CD8-positive, alpha-beta memory T cell (primary cell): ENCODE measurements around the gene ANO6. TPM values are rescaled to one million over a fixed set of nuclear protein-coding genes. Genes with fewer than 3 reads are reported as not detected.
"Not testable (repeated sequence)": the region's sequence is repeated elsewhere in the genome, so short reads cannot be mapped to it uniquely, and the experiment has no call there.

Experiments used
- CTCF ChIA-PET: fragments of 350-600 bp; sonication (Branson Sonifier 250); formaldehyde crosslinking; loops from one replicate; lab custom pipeline; 2021; ENCODE audit warnings: antibody characterized with exemption; lab: Charles Lee
- POLR2A ChIA-PET: fragments of 350-600 bp; sonication (Branson Sonifier 250); formaldehyde crosslinking; loops from one replicate; lab custom pipeline; 2021; ENCODE audit warnings: antibody characterized with exemption; lab: Charles Lee
- DNase-seq, 5 donors: peaks; one replicate each; pipeline versions ENCODE4 v3.0.0 to v3.0.0-alpha.2; 2020 to 2022; ENCODE audit warnings: mixed read lengths in 1 of 5
- H3K27ac ChIP-seq: one replicate; pipeline ENCODE4 v1.7.0; 2013; ENCODE audit warnings: low read depth, mild to moderate bottlenecking, low read length, moderate library complexity
- H3K27me3 ChIP-seq: 2 replicates; pipeline ENCODE4 v1.7.0; 2013; ENCODE audit warnings: low read length, mild to moderate bottlenecking; ENCODE audit not compliant: insufficient read depth, poor library complexity, severe bottlenecking
- H3K36me3 ChIP-seq: 2 replicates; pipeline ENCODE4 v1.7.0; 2013; ENCODE audit warnings: mild to moderate bottlenecking, low read length, moderate library complexity; ENCODE audit not compliant: insufficient read depth
- H3K4me1 ChIP-seq: 2 replicates; pipeline ENCODE4 v1.7.0; 2013; ENCODE audit warnings: mild to moderate bottlenecking, low read length, moderate library complexity; ENCODE audit not compliant: insufficient read depth
- H3K4me3 ChIP-seq: 2 replicates; pipeline ENCODE4 v1.7.0; 2013; ENCODE audit warnings: mild to moderate bottlenecking, low read length
- H3K9me3 ChIP-seq: 2 replicates; pipeline ENCODE4 v1.7.0; 2013; ENCODE audit warnings: mild to moderate bottlenecking, low read length
- H3K27ac Mint-ChIP-seq, 8 donors: one replicate each; pipeline ENCODE4 v1.8.0; 2020 to 2021; ENCODE audit warnings: mixed read lengths in 8 of 8, mild to moderate bottlenecking in 6 of 8, inconsistent platforms in 3 of 8, moderate library complexity in 3 of 8
- H3K27me3 Mint-ChIP-seq, 2 donors: one replicate each; pipeline ENCODE4 v1.8.0; 2020 to 2021; ENCODE audit warnings: mixed read lengths in 2 of 2, mild to moderate bottlenecking in 1 of 2, moderate library complexity in 1 of 2
- H3K36me3 Mint-ChIP-seq, 3 donors: one replicate each; pipeline ENCODE4 v1.8.0; 2020 to 2021; ENCODE audit warnings: mixed read lengths in 3 of 3, inconsistent platforms in 1 of 3, mild to moderate bottlenecking in 1 of 3
- H3K4me1 Mint-ChIP-seq, 3 donors: one replicate each; pipeline ENCODE4 v1.8.0; 2020 to 2021; ENCODE audit warnings: mixed read lengths in 3 of 3, inconsistent platforms in 1 of 3, mild to moderate bottlenecking in 1 of 3
- H3K4me3 Mint-ChIP-seq, 7 donors: one replicate each; pipeline ENCODE4 v1.8.0; 2020 to 2021; ENCODE audit warnings: mixed read lengths in 7 of 7, mild to moderate bottlenecking in 6 of 7, moderate library complexity in 4 of 7, inconsistent platforms in 2 of 7
- H3K9me3 Mint-ChIP-seq, 5 donors: one replicate each; pipeline ENCODE4 v1.8.0; 2020 to 2022; ENCODE audit warnings: mixed read lengths in 5 of 5, mild to moderate bottlenecking in 3 of 5, moderate library complexity in 2 of 5, inconsistent platforms in 1 of 5
- polyA plus RNA-seq: library from polyadenylated mRNA; unstranded; fragments of 300-500 nt; fragmentation: Illumina TruSeq; gene quantifications from one replicate; pipeline ENCODE4 v1.2.3, GENCODE V29; 2021
- total RNA-seq, 2 experiments: library from RNA; stranded (reverse); gene quantifications; one replicate each; pipeline ENCODE4 v1.2.3, GENCODE V29; 2021

Gene ANO6
- total and polyA plus RNA-seq, 3 experiments from 2014 or later: 19.7 to 26.1 (median 20.0) TPM

GRCh38 chr12:45315462-45315861 is 99.6 kb downstream of the ANO6 start:
- POLR2A ChIA-PET: interaction anchor here (0.6 kb wide), 1 partner anchor 43 kb away, joined by 3 read pairs; no protein-coding TSS in a partner anchor
- Histone ChIP-seq H3K36me3 (no peaks in the 10 kb centered on the region), H3K9me3 (no peaks in the 10 kb centered on the region), H3K27me3 (no peaks in the 10 kb centered on the region), H3K4me1 (no peaks in the 10 kb centered on the region), H3K4me3 (no peak overlapping the region), H3K27ac (no peak overlapping the region)
- no peak for DNase-seq
- Mint-ChIP-seq H3K27ac (peak overlapping the region in 2 of 8 donors; percentile 41 to 52), H3K36me3 (peaks cover 19 to 25% (median 21%) of the 10 kb centered on the region in 3 donors), H3K27me3 (no peaks in the 10 kb centered on the region), H3K4me3 (no peak overlapping the region), H3K9me3 (peaks cover 0 to 2% (median 0%) of the 10 kb centered on the region in 5 donors), H3K4me1 (peaks cover 4 to 12% (median 8%) of the 10 kb centered on the region in 3 donors)
- CTCF ChIA-PET: no interaction called here

GRCh38 chr12:45317261-45317660 is 101.4 kb downstream of the ANO6 start:
- H3K36me3 ChIP-seq, H3K4me1 ChIP-seq, CTCF ChIA-PET, H3K4me3 Mint-ChIP-seq, H3K4me3 ChIP-seq, DNase-seq, H3K27ac Mint-ChIP-seq, H3K9me3 ChIP-seq, H3K27me3 Mint-ChIP-seq, H3K27me3 ChIP-seq, H3K9me3 Mint-ChIP-seq, POLR2A ChIA-PET, H3K27ac ChIP-seq: not testable (repeated sequence)
- Mint-ChIP-seq H3K4me1 (peaks cover 4 to 12% (median 8%) of the 10 kb centered on the region in 3 donors), H3K36me3 (peaks cover 22 to 29% (median 22%) of the 10 kb centered on the region in 3 donors)

- no peak overlapping the region for H3K4me3 Mint-ChIP-seq
- Histone ChIP-seq H3K36me3 (no peaks in the 10 kb centered on the region), H3K4me1 (no peaks in the 10 kb centered on the region), H3K9me3 (no peaks in the 10 kb centered on the region), H3K27me3 (no peaks in the 10 kb centered on the region), H3K27ac (no peak overlapping the region), H3K4me3 (no peak overlapping the region)
- H3K36me3 Mint-ChIP-seq: peaks cover 4 to 9% (median 4%) of the 10 kb centered on the region in 3 donors
- H3K27ac Mint-ChIP-seq: no peak overlapping the region
- ChIA-PET CTCF (no interaction called here), POLR2A (no interaction called here)
- peaks cover 0 to 2% (median 0%) of the 10 kb centered on the region in 5 donors for H3K9me3 Mint-ChIP-seq
- no peak for DNase-seq
- peaks cover 6 to 12% (median 11%) of the 10 kb centered on the region in 3 donors for H3K4me1 Mint-ChIP-seq
- H3K27me3 Mint-ChIP-seq: no peaks in the 10 kb centered on the region
Measured at GRCh38 chr12:45322810-45323209, 106.9 kb downstream of the ANO6 start.

GRCh38 chr12:45324391-45324790 is 108.5 kb downstream of the ANO6 start:
- H3K4me3 Mint-ChIP-seq: no peak overlapping the region
- no peaks in the 10 kb centered on the region for H3K9me3 ChIP-seq
- POLR2A ChIA-PET: no interaction called here

GRCh38 chr12:45326358-45326975 is 110.6 kb downstream of the ANO6 start:
- no peak overlapping the region for H3K4me3 ChIP-seq
- no peaks in the 10 kb centered on the region for H3K9me3 Mint-ChIP-seq
- CTCF ChIA-PET: no interaction called here
- DNase-seq: no peak
- no peaks in the 10 kb centered on the region for H3K4me1 ChIP-seq
- H3K27ac ChIP-seq: no peak overlapping the region
- H3K27ac Mint-ChIP-seq: peak overlapping the region in 1 of 8 donors; percentile 47
- H3K36me3 Mint-ChIP-seq: peaks cover 4 to 6% (median 5%) of the 10 kb centered on the region in 3 donors
- H3K36me3 ChIP-seq: no peaks in the 10 kb centered on the region
- no peak overlapping the region for H3K4me3 Mint-ChIP-seq
- no peaks in the 10 kb centered on the region for H3K9me3 ChIP-seq
- no peaks in the 10 kb centered on the region for H3K27me3 Mint-ChIP-seq
- POLR2A ChIA-PET: no interaction called here
- peaks cover 11 to 17% (median 16%) of the 10 kb centered on the region in 3 donors for H3K4me1 Mint-ChIP-seq
- no peaks in the 10 kb centered on the region for H3K27me3 ChIP-seq

More at GRCh38 chr12:45324391-45324790, 108.5 kb downstream of the ANO6 start:
- Histone ChIP-seq H3K4me3 (no peak overlapping the region), H3K27me3 (no peaks in the 10 kb centered on the region), H3K36me3 (no peaks in the 10 kb centered on the region), H3K4me1 (no peaks in the 10 kb centered on the region), H3K27ac (no peak overlapping the region)
- CTCF ChIA-PET: interaction anchor here (0.8 to 1.1 kb wide), 2 partner anchors 11 to 154 kb away, joined by 3 read pairs; no protein-coding TSS in a partner anchor
- no peak for DNase-seq
- H3K9me3 Mint-ChIP-seq: no peaks in the 10 kb centered on the region
- H3K27me3 Mint-ChIP-seq: no peaks in the 10 kb centered on the region
- H3K36me3 Mint-ChIP-seq: peaks cover 3 to 4% (median 4%) of the 10 kb centered on the region in 3 donors
- H3K27ac Mint-ChIP-seq: no peak overlapping the region
- peaks cover 11 to 17% (median 16%) of the 10 kb centered on the region in 3 donors for H3K4me1 Mint-ChIP-seq

GRCh38 chr12:45327823-45328383 is 112.0 kb downstream of the ANO6 start:
- Histone ChIP-seq H3K36me3 (no peaks in the 10 kb centered on the region), H3K27ac (no peak overlapping the region), H3K27me3 (no peaks in the 10 kb centered on the region), H3K9me3 (no peaks in the 10 kb centered on the region), H3K4me1 (no peaks in the 10 kb centered on the region), H3K4me3 (no peak overlapping the region)
- ChIA-PET POLR2A (no interaction called here), CTCF (interaction anchor here (1.0 kb wide), 1 partner anchor 13 kb away, joined by 3 read pairs; no protein-coding TSS in a partner anchor)
- DNase-seq: no peak
- H3K27me3 Mint-ChIP-seq: no peaks in the 10 kb centered on the region
- H3K9me3 Mint-ChIP-seq: no peaks in the 10 kb centered on the region
- peak overlapping the region in 1 of 8 donors; percentile 84 for H3K27ac Mint-ChIP-seq
- peaks cover 11 to 17% (median 16%) of the 10 kb centered on the region in 3 donors for H3K4me1 Mint-ChIP-seq
- H3K4me3 Mint-ChIP-seq: no peak overlapping the region
- H3K36me3 Mint-ChIP-seq: peaks cover 9 to 19% (median 12%) of the 10 kb centered on the region in 3 donors

GRCh38 chr12:45329238-45329637 is 113.3 kb downstream of the ANO6 start:
- no peak overlapping the region for H3K4me3 Mint-ChIP-seq
- CTCF ChIA-PET: no interaction called here

GRCh38 chr12:45329702-45330101 is 113.8 kb downstream of the ANO6 start:
- H3K4me3 ChIP-seq: no peak overlapping the region
- no peak overlapping the region for H3K27ac Mint-ChIP-seq
- H3K36me3 ChIP-seq: no peaks in the 10 kb centered on the region
- H3K9me3 Mint-ChIP-seq: no peaks in the 10 kb centered on the region
- no peaks in the 10 kb centered on the region for H3K9me3 ChIP-seq
- POLR2A ChIA-PET: no interaction called here
- no peaks in the 10 kb centered on the region for H3K4me1 ChIP-seq
- H3K4me3 Mint-ChIP-seq: no peak overlapping the region
- peaks cover 9 to 24% (median 18%) of the 10 kb centered on the region in 3 donors for H3K36me3 Mint-ChIP-seq
- no peaks in the 10 kb centered on the region for H3K27me3 ChIP-seq
- no peak for DNase-seq
- CTCF ChIA-PET: no interaction called here
- H3K4me1 Mint-ChIP-seq: peaks cover 10 to 22% (median 16%) of the 10 kb centered on the region in 3 donors
- no peak overlapping the region for H3K27ac ChIP-seq
- no peaks in the 10 kb centered on the region for H3K27me3 Mint-ChIP-seq

More at GRCh38 chr12:45329238-45329637, 113.3 kb downstream of the ANO6 start:
- no peaks in the 10 kb centered on the region for H3K27me3 Mint-ChIP-seq
- no peak for DNase-seq
- POLR2A ChIA-PET: no interaction called here
- H3K9me3 Mint-ChIP-seq: no peaks in the 10 kb centered on the region
- Histone ChIP-seq H3K9me3 (no peaks in the 10 kb centered on the region), H3K27ac (no peak overlapping the region), H3K4me1 (no peaks in the 10 kb centered on the region), H3K27me3 (no peaks in the 10 kb centered on the region), H3K36me3 (no peaks in the 10 kb centered on the region), H3K4me3 (no peak overlapping the region)
- peaks cover 9 to 22% (median 15%) of the 10 kb centered on the region in 3 donors for H3K36me3 Mint-ChIP-seq
- H3K27ac Mint-ChIP-seq: no peak overlapping the region
- H3K4me1 Mint-ChIP-seq: peaks cover 10 to 17% (median 16%) of the 10 kb centered on the region in 3 donors
